Liver (tissue), 9 donors: ENCODE measurements around the gene CCDC192. TPM values are rescaled to one million over a fixed set of nuclear protein-coding genes. Genes with fewer than 3 reads are reported as not detected.
"Not testable (repeated sequence)": the region's sequence is repeated elsewhere in the genome, so short reads cannot be mapped to it uniquely, and the experiment has no call there.

Experiments
- DNase-seq: peaks from one replicate; pipeline ENCODE4 v3.0.0-alpha.2; 2017; ENCODE audit warnings: low spot score
- H3K27ac ChIP-seq, 2 donors: one replicate each; pipeline ENCODE4 v1.7.0; 2013; ENCODE audit warnings: inconsistent platforms in 2 of 2, low read length in 2 of 2, control low read depth in 1 of 2, low read depth in 1 of 2, mild to moderate bottlenecking in 1 of 2
- H3K27me3 ChIP-seq, 4 donors: one replicate each; pipeline versions ENCODE4 v1.6.1 to v1.7.0; 2013; ENCODE audit warnings: low read length in 3 of 4, inconsistent platforms in 1 of 4, mild to moderate bottlenecking in 1 of 4, moderate library complexity in 1 of 4; ENCODE audit not compliant: control insufficient read depth in 4 of 4, insufficient read depth in 4 of 4
- H3K36me3 ChIP-seq, 4 donors: one replicate each; pipeline versions ENCODE4 v1.6.1 to v1.7.0; 2013; ENCODE audit warnings: low read length in 3 of 4, mild to moderate bottlenecking in 3 of 4, low read depth in 1 of 4, moderate library complexity in 1 of 4; ENCODE audit not compliant: control insufficient read depth in 4 of 4, insufficient read depth in 3 of 4
- H3K4me1 ChIP-seq, 4 donors: one replicate each; pipeline versions ENCODE4 v1.6.1 to v1.7.0; 2013; ENCODE audit warnings: low read length in 3 of 4, mild to moderate bottlenecking in 3 of 4, moderate library complexity in 1 of 4; ENCODE audit not compliant: control insufficient read depth in 4 of 4, insufficient read depth in 4 of 4
- H3K4me3 ChIP-seq, 3 donors: one replicate each; pipeline versions ENCODE4 v1.6.1 to v1.7.0; 2013; ENCODE audit warnings: low read length in 3 of 3, control low read depth in 1 of 3, low read depth in 1 of 3, mild to moderate bottlenecking in 1 of 3
- H3K9ac ChIP-seq, 2 donors: one replicate each; pipeline ENCODE4 v1.7.0; 2013; ENCODE audit warnings: low read length in 2 of 2, mild to moderate bottlenecking in 2 of 2, moderate library complexity in 2 of 2, control low read depth in 1 of 2, low read depth in 1 of 2
- H3K9me3 ChIP-seq, 4 donors: one replicate each; pipeline versions ENCODE4 v1.6.1 to v1.7.0; 2013; ENCODE audit warnings: low read length in 3 of 4; ENCODE audit not compliant: control insufficient read depth in 4 of 4
- ATF3 ChIP-seq: IDR thresholded peaks from 2 replicates; pipeline ENCODE4 v1.6.1; 2016; ENCODE audit warnings: antibody characterized with exemption
- CTCF ChIP-seq: fragments of 150-350 bp; IDR thresholded peaks from 2 replicates; pipeline ENCODE4 v1.5.1; 2017; ENCODE audit warnings: improper control_type of control experiment, low read depth, low read length; ENCODE audit not compliant: missing input control
- EGR1 ChIP-seq, 2 donors: IDR thresholded peaks; 2 replicates each; pipeline ENCODE4 v1.6.1; 2016 to 2018; ENCODE audit warnings: antibody characterized with exemption in 2 of 2, low read depth in 2 of 2
- FOXA1 ChIP-seq: IDR thresholded peaks from 2 replicates; pipeline ENCODE4 v1.6.1; 2016; ENCODE audit warnings: antibody characterized with exemption
- HNF4A ChIP-seq, 2 donors: conservative IDR thresholded peaks; 2 replicates each; pipeline ENCODE4 v1.6.1; 2016; ENCODE audit warnings: antibody characterized with exemption in 2 of 2, mild to moderate bottlenecking in 2 of 2
- HNF4G ChIP-seq: IDR thresholded peaks from 2 replicates; pipeline ENCODE4 v1.6.1; 2016; ENCODE audit warnings: antibody characterized with exemption
- JUND ChIP-seq, 2 donors: IDR thresholded peaks; 2 replicates each; pipeline ENCODE4 v1.6.1; 2016; ENCODE audit warnings: antibody characterized with exemption in 2 of 2
- NR2F2 ChIP-seq: IDR thresholded peaks from 2 replicates; pipeline ENCODE4 v1.6.1; 2016; ENCODE audit warnings: antibody characterized with exemption
- REST ChIP-seq: IDR thresholded peaks from 2 replicates; pipeline ENCODE4 v1.6.1; 2016; ENCODE audit warnings: antibody characterized with exemption, mild to moderate bottlenecking
- RXRA ChIP-seq, 2 donors: IDR thresholded peaks; 2 replicates each; pipeline ENCODE4 v1.6.1; 2017 to 2018; ENCODE audit warnings: antibody characterized with exemption in 2 of 2, mild to moderate bottlenecking in 1 of 2
- SP1 ChIP-seq: IDR thresholded peaks from 2 replicates; pipeline ENCODE4 v1.6.1; 2018; ENCODE audit warnings: antibody characterized with exemption, mild to moderate bottlenecking
- TAF1 ChIP-seq: conservative IDR thresholded peaks from 2 replicates; pipeline ENCODE4 v1.6.1; 2016; ENCODE audit warnings: antibody characterized with exemption, mild to moderate bottlenecking
- ZBTB33 ChIP-seq: IDR thresholded peaks from 2 replicates; pipeline ENCODE4 v1.6.1; 2016; ENCODE audit warnings: antibody characterized with exemption
- WGBS: extraction: QIAGEN DNeasy Blood & Tissue Kit; methylation state at CpG from one replicate; pipeline ENCODE4 v1.1.7; 2013; 5-methylcytosine and 5-hydroxymethylcytosine counted together
- polyA plus RNA-seq, 2 donors: library from polyadenylated mRNA; stranded (reverse) in 1 of 2; unstranded in 1 of 2; fragments of 200-250 nt in 1 of 2; fragments of >200 nt in 1 of 2; fragmentation: Nextera tagmentation in 1 of 2; extraction: Ambion mirVana in 1 of 2; gene quantifications; one replicate each; pipeline versions ENCODE4 v1.2.1 to v1.2.3, GENCODE V29; 2013 to 2015
- total RNA-seq, 2 donors: library from RNA; depleted of rRNA; stranded (reverse); fragments of >200 nt; gene quantifications; one replicate each; pipeline ENCODE4 v1.2.3, GENCODE V29; 2014
- donor health status: healthy.
- donor health status: healthy.
- donor health status: healthy.
- donor health status: healthy.
- donor health status: healthy.

The CCDC192 gene
- total and polyA plus RNA-seq, 4 donors, result not detected

GRCh38 chr5:127847641-127848040, 144.4 kb downstream of the CCDC192 start:
- H3K36me3 ChIP-seq, DNase-seq, H3K9ac ChIP-seq, H3K27ac ChIP-seq, H3K27me3 ChIP-seq, H3K9me3 ChIP-seq, H3K4me3 ChIP-seq, H3K4me1 ChIP-seq: not testable (repeated sequence)
- 96% methylated on average over 5 of the region's 5 CpGs for WGBS

- TF ChIP-seq RXRA (IDR thresholded peaks at IDR 0.05) (no peak), HNF4G (no peak), REST (no peak), JUND (IDR thresholded peaks at IDR 0.05) (no peak), SP1 (no peak), EGR1 (IDR thresholded peaks at IDR 0.05; ENCODE audit: low read depth in 2 of 2) (no peak), TAF1 (no peak), HNF4A (conservative IDR thresholded peaks at IDR 0.05) (no peak), NR2F2 (no peak), ATF3 (no peak), ZBTB33 (no peak), FOXA1 (no peak), CTCF (no peak)
- Histone ChIP-seq H3K4me1 (no peaks in the 10 kb centered on the region), H3K27me3 (no peaks in the 10 kb centered on the region), H3K27ac (no peak overlapping the region), H3K9ac (no peak overlapping the region), H3K4me3 (no peak overlapping the region), H3K36me3 (no peaks in the 10 kb centered on the region), H3K9me3 (no peaks in the 10 kb centered on the region)
- WGBS, result 53% methylated on average over 1 of the region's 1 CpG
- no peak for DNase-seq
Measured at GRCh38 chr5:127848098-127848497, 144.9 kb downstream of the CCDC192 start.
